Left ventricle myocardium superior (tissue), 1 donor: ENCODE results near the gene TBC1D10B. TPM values are rescaled to one million over a fixed set of nuclear protein-coding genes. Genes with fewer than 3 reads are reported as not detected.

Experiments used
- ATAC-seq: fragments of 200-7000 bp; cut with Tn5 transposase; one replicate; pipeline ENCODE4 v1.9.1; 2020; ENCODE audit warnings: mild to moderate bottlenecking, moderate library complexity
- DNase-seq: peaks from one replicate; pipeline ENCODE4 v3.0.0-alpha.2; 2020
- intact Hi-C: fragments of 100-400 bp; cut with micrococcal nuclease; formaldehyde crosslinking; loops from one replicate; pipeline ENCODE4 v1.11.0; 2022
- total RNA-seq: library from RNA; stranded (reverse); fragmentation: NEBNext Ultra II Directional; extraction: Animal tissue kit (Norgen Biotek cat#: 25700); gene quantifications from one replicate; pipeline ENCODE4 v1.2.1, GENCODE V29; 2021
- donor health status: DM: no; HTN: yes; CAD: no; lungs with severe emphysema.

Gene TBC1D10B
- total RNA-seq, 1 donor from 2014 or later = 26.4 TPM

GRCh38 chr16:30378236-30379157 is 8.2 kb upstream of the TBC1D10B start:
- intact Hi-C loops = no loop called here
- peak; percentile 95 for ATAC-seq
- peak; percentile 100 for DNase-seq

- ATAC-seq (peak; percentile 76), DNase-seq (peak; percentile 98)
- intact Hi-C loops = no loop called here
Measured at GRCh38 chr16:30377812-30378235, 7.5 kb upstream of the TBC1D10B start.

GRCh38 chr16:30377050-30377811 is 6.9 kb upstream of the TBC1D10B start:
- DNase-seq (no peak), ATAC-seq (no peak)

GRCh38 chr16:30376461-30376902 is 6.2 kb upstream of the TBC1D10B start:
- ATAC-seq (no peak), DNase-seq (peak; percentile 24)
- intact Hi-C loops = no loop called here

More at GRCh38 chr16:30377050-30377811, 6.9 kb upstream of the TBC1D10B start:
- intact Hi-C loops = no loop called here

- intact Hi-C loops = no loop called here
- DNase-seq (peak; percentile 27), ATAC-seq (no peak)
Measured at GRCh38 chr16:30375864-30376263, 5.6 kb upstream of the TBC1D10B start.

- ATAC-seq = no peak
- intact Hi-C loops = no loop called here
Measured at GRCh38 chr16:30374538-30374937, 4.2 kb upstream of the TBC1D10B start, which contains the start of gene MYL11. MYL11 (plus strand) TSS chr16:30374802; CDS start chr16:30374858, 56 bp downstream.

GRCh38 chr16:30372725-30373124 is 2.4 kb upstream of the TBC1D10B start:
- intact Hi-C loops = no loop called here
- peak; percentile 20 for DNase-seq
- ATAC-seq = no peak

More at GRCh38 chr16:30374538-30374937, 4.2 kb upstream of the TBC1D10B start, which contains the start of gene MYL11:
- peak; percentile 10 for DNase-seq

GRCh38 chr16:30372038-30372712 is 1.9 kb upstream of the TBC1D10B start:
- peak; percentile 16 for DNase-seq
- intact Hi-C loops = no loop called here
- ATAC-seq = no peak

GRCh38 chr16:30371248-30371816 is 1.0 kb upstream of the TBC1D10B start:
- intact Hi-C loops = no loop called here
- DNase-seq = peak; percentile 13
- no peak for ATAC-seq

- ATAC-seq = no peak
- intact Hi-C loops = no loop called here
Measured at GRCh38 chr16:30369938-30370455, 297 bp downstream of the TBC1D10B start.

GRCh38 chr16:30369091-30369937 is 980 bp downstream of the TBC1D10B start:
- ATAC-seq = no peak
- DNase-seq = peak; percentile 48
- intact Hi-C loops = no loop called here

More at GRCh38 chr16:30369938-30370455, 297 bp downstream of the TBC1D10B start:
- no peak for DNase-seq

- ATAC-seq (no peak), DNase-seq (no peak)
- intact Hi-C loops = no loop called here
Measured at GRCh38 chr16:30368792-30369090, 1.6 kb downstream of the TBC1D10B start.

GRCh38 chr16:30368122-30368791 is 2.0 kb downstream of the TBC1D10B start:
- intact Hi-C loops = no loop called here
- DNase-seq (peak; percentile 27), ATAC-seq (no peak)

- ATAC-seq = no peak
- intact Hi-C loops = no loop called here
- DNase-seq = peak; percentile 28
Measured at GRCh38 chr16:30367349-30368009, 2.8 kb downstream of the TBC1D10B start.

- no peak for ATAC-seq
- intact Hi-C loops = no loop called here
- DNase-seq = no peak
Measured at GRCh38 chr16:30366511-30366910, 3.8 kb downstream of the TBC1D10B start.

- ATAC-seq = peak; percentile 28
- peak; percentile 24 for DNase-seq
- intact Hi-C loops = no loop called here
Measured at GRCh38 chr16:30365200-30365599, 5.1 kb downstream of the TBC1D10B start.

- DNase-seq (peak; percentile 1), ATAC-seq (no peak)
- intact Hi-C loops = no loop called here
Measured at GRCh38 chr16:30361180-30361579, 9.1 kb downstream of the TBC1D10B start.
